ENCODE measurements around the gene TNFRSF8.
"Not testable (repeated sequence)": the region's sequence is repeated elsewhere in the genome, so short reads cannot be mapped to it uniquely, and the experiment has no call there.

The TNFRSF8 gene

GRCh38 chr1:12039164-12039525 lies 24.0 kb upstream of the TNFRSF8 start:
- H3K4me3 ChIP-seq (ENCODE audit: low read depth, low read length), result no peak overlapping the region
- TF ChIP-seq CTCF (IDR thresholded peaks at IDR 0.05; ENCODE audit: borderline replicate concordance, insufficient read depth, low read depth, low read length), result no peak

- not testable (repeated sequence) for H3K4me3 ChIP-seq (ENCODE audit: low read depth, low read length)
Measured at GRCh38 chr1:12039824-12040456, 23.2 kb upstream of the TNFRSF8 start.

GRCh38 chr1:12040457-12041051 lies 22.5 kb upstream of the TNFRSF8 start:
- no peak overlapping the region for H3K4me3 ChIP-seq (ENCODE audit: low read depth, low read length)
- TF ChIP-seq CTCF (IDR thresholded peaks at IDR 0.05; ENCODE audit: borderline replicate concordance, insufficient read depth, low read depth, low read length), result no peak

GRCh38 chr1:12044187-12044877 lies 18.8 kb upstream of the TNFRSF8 start:
- not testable (repeated sequence) for H3K4me3 ChIP-seq (ENCODE audit: low read depth, low read length)

- H3K4me3 ChIP-seq (ENCODE audit: low read depth, low read length), result peak overlapping the region; percentile 33
- no peak for TF ChIP-seq CTCF (IDR thresholded peaks at IDR 0.05; ENCODE audit: borderline replicate concordance, insufficient read depth, low read depth, low read length)
Measured at GRCh38 chr1:12046749-12047119, 16.4 kb upstream of the TNFRSF8 start.

GRCh38 chr1:12047120-12047876 lies 15.8 kb upstream of the TNFRSF8 start:
- TF ChIP-seq CTCF (IDR thresholded peaks at IDR 0.05; ENCODE audit: borderline replicate concordance, insufficient read depth, low read depth, low read length), result no peak

GRCh38 chr1:12048372-12048771 lies 14.7 kb upstream of the TNFRSF8 start:
- TF ChIP-seq CTCF (IDR thresholded peaks at IDR 0.05; ENCODE audit: borderline replicate concordance, insufficient read depth, low read depth, low read length), result no peak
- no peak overlapping the region for H3K4me3 ChIP-seq (ENCODE audit: low read depth, low read length)

More at GRCh38 chr1:12047120-12047876, 15.8 kb upstream of the TNFRSF8 start:
- peak overlapping the region; percentile 33 for H3K4me3 ChIP-seq (ENCODE audit: low read depth, low read length)

- TF ChIP-seq CTCF (IDR thresholded peaks at IDR 0.05; ENCODE audit: borderline replicate concordance, insufficient read depth, low read depth, low read length), result peak; percentile 30; the same call in 1 of the 2 replicates
- no peak overlapping the region for H3K4me3 ChIP-seq (ENCODE audit: low read depth, low read length)
Measured at GRCh38 chr1:12049616-12050015, 13.5 kb upstream of the TNFRSF8 start.
